Keratinocyte (primary cell): ENCODE measurements around the gene TWIST1. TPM values are rescaled to one million over a fixed set of nuclear protein-coding genes. Genes with fewer than 3 reads are reported as not detected.

Experiments used
- DNase-seq: peaks from one replicate; pipeline ENCODE4 v3.0.0-alpha.2; 2011; ENCODE audit warnings: low read depth, missing footprints, low spot score
- FAIRE-seq: peaks from 2 replicates; lab custom pipeline; 2011; peaks lifted over from hg19 to GRCh38; lab: Jason Lieb, UNC
- H2AFZ ChIP-seq: 2 replicates; pipeline ENCODE4 v1.6.0; 2012; ENCODE audit warnings: low read length, control low read depth, inconsistent platforms; ENCODE audit not compliant: control insufficient read depth
- H3K27ac ChIP-seq: 2 replicates; pipeline ENCODE4 v1.5.1; 2011; ENCODE audit warnings: low read length; ENCODE audit not compliant: control insufficient read depth, insufficient read depth
- H3K27me3 ChIP-seq: 3 replicates; pipeline ENCODE4 v1.6.0; 2011; ENCODE audit warnings: low read length; ENCODE audit not compliant: control insufficient read depth, insufficient read depth; ENCODE audit errors: extremely low read depth
- H3K36me3 ChIP-seq, 2 experiments: 2 replicates in 1 of 2; 3 replicates in 1 of 2; pipeline ENCODE4 v1.5.1; 2011; ENCODE audit warnings: low read length in 2 of 2, mild to moderate bottlenecking in 1 of 2; ENCODE audit not compliant: control insufficient read depth in 2 of 2, insufficient read depth in 2 of 2; ENCODE audit errors: extremely low read depth in 1 of 2
- H3K4me1 ChIP-seq: 3 replicates; pipeline ENCODE4 v1.5.1; 2011; ENCODE audit warnings: low read length; ENCODE audit not compliant: control insufficient read depth, insufficient read depth; ENCODE audit errors: extremely low read depth
- H3K4me2 ChIP-seq: 3 replicates; pipeline ENCODE4 v1.6.0; 2011; ENCODE audit warnings: low read depth, low read length; ENCODE audit not compliant: control insufficient read depth, insufficient read depth; ENCODE audit errors: extremely low read depth
- H3K4me3 ChIP-seq, 3 experiments: fragments of 200-600 bp in 1 of 3; sonication (generic) in 1 of 3; 2 replicates in 2 of 3; 3 replicates in 1 of 3; pipeline ENCODE4 v1.5.1; 2011 to 2016; ENCODE audit warnings: low read length in 3 of 3, mild to moderate bottlenecking in 3 of 3, control low read depth in 2 of 3, inconsistent platforms in 1 of 3, low read depth in 1 of 3, mixed read lengths in 1 of 3, mixed run types in 1 of 3, moderate library complexity in 1 of 3; ENCODE audit not compliant: control insufficient read depth in 2 of 3, insufficient read depth in 2 of 3; ENCODE audit errors: extremely low read depth in 1 of 3
- H3K79me2 ChIP-seq: 2 replicates; pipeline ENCODE4 v1.6.0; 2012; ENCODE audit warnings: low read length; ENCODE audit not compliant: control insufficient read depth, insufficient read depth
- H3K9ac ChIP-seq: 3 replicates; pipeline ENCODE4 v1.6.0; 2011; ENCODE audit warnings: low read length; ENCODE audit not compliant: control insufficient read depth, insufficient read depth; ENCODE audit errors: extremely low read depth
- H3K9me1 ChIP-seq: 3 replicates; pipeline ENCODE4 v1.6.0; 2011; ENCODE audit warnings: low read length; ENCODE audit not compliant: control insufficient read depth, insufficient read depth; ENCODE audit errors: extremely low read depth
- H3K9me3 ChIP-seq: 2 replicates; pipeline ENCODE4 v1.5.1; 2012; ENCODE audit warnings: low read depth, low read length; ENCODE audit not compliant: control insufficient read depth
- H4K20me1 ChIP-seq: 3 replicates; pipeline ENCODE4 v1.6.0; 2011; ENCODE audit warnings: low read length; ENCODE audit not compliant: control insufficient read depth, insufficient read depth; ENCODE audit errors: extremely low read depth
- CTCF ChIP-seq, 3 experiments: IDR thresholded peaks in 1 of 3; conservative IDR thresholded peaks in 1 of 3; optimal IDR thresholded peaks in 1 of 3; 2 replicates in 2 of 3; 3 replicates in 1 of 3; pipeline versions ENCODE3 to v1.5.1; 2011; ENCODE audit warnings: low read length in 3 of 3, mild to moderate bottlenecking in 3 of 3, moderate library complexity in 2 of 3, control low read depth in 1 of 3, inconsistent platforms in 1 of 3; ENCODE audit not compliant: insufficient read depth in 2 of 3; ENCODE audit errors: extremely low read depth in 1 of 3
- EZH2 ChIP-seq: IDR thresholded peaks from one replicate; pipeline ENCODE4 v1.6.1; 2012; ENCODE audit warnings: inconsistent platforms, mild to moderate bottlenecking, low read length, moderate library complexity
- dilution Hi-C: fragments of 300-500 bp; cut with MboI; formaldehyde crosslinking; loops from one replicate; pipeline ENCODE4 v1.7.0; 2020; ENCODE audit warnings: low sequenced_read_pairs; ENCODE audit not compliant: extremely low pct_ligation_motif_present
- polyA plus RNA-seq, 5 experiments: library from polyadenylated mRNA; depleted of rRNA in 3 of 5; stranded (reverse) in 3 of 5; stranded (forward) in 1 of 5; unstranded in 1 of 5; fragments of >200 nt; gene quantifications; 1 replicate in 1 of 5; 2 replicates in 3 of 5; 3 replicates in 1 of 5; pipeline versions ENCODE4 v1.2.1 to v1.2.3, GENCODE V29; 2011 to 2012; ENCODE audit warnings: missing spikeins in 2 of 5, low read depth in 1 of 5, low replicate concordance in 1 of 5

The TWIST1 gene
- polyA plus RNA-seq, 1 donor (not counting 4 experiments of a cell fraction or from before 2014, with no cell fraction given): 1.5 TPM

GRCh38 chr7:19095353-19095860 is 22.0 kb downstream of the TWIST1 start:
- no peaks in the 10 kb centered on the region for H3K36me3 ChIP-seq
- H3K79me2 ChIP-seq: no peaks in the 10 kb centered on the region
- no peak overlapping the region for H3K9ac ChIP-seq
- H4K20me1 ChIP-seq: no peaks in the 10 kb centered on the region
- no peak overlapping the region for H3K27ac ChIP-seq
- no peaks in the 10 kb centered on the region for H3K27me3 ChIP-seq
- no peaks in the 10 kb centered on the region for H3K9me1 ChIP-seq
- H3K4me3 ChIP-seq: no peak overlapping the region
- H3K4me1 ChIP-seq: no peaks in the 10 kb centered on the region
- FAIRE-seq (no peak), DNase-seq (no peak)
- no peaks in the 10 kb centered on the region for H3K9me3 ChIP-seq
- no peak for TF ChIP-seq EZH2
- TF ChIP-seq CTCF (optimal IDR thresholded peaks at IDR 0.05 in 1 of 3, IDR thresholded peaks at IDR 0.05 in 1 of 3, conservative IDR thresholded peaks at IDR 0.05 in 1 of 3; ENCODE audit: extremely low read depth in 1 of 3, insufficient read depth in 2 of 3, low read length in 3 of 3): no peak
- no peak overlapping the region for H3K4me2 ChIP-seq
- H2AFZ ChIP-seq: no peak overlapping the region
- dilution Hi-C loops: no loop called here

DNA sequence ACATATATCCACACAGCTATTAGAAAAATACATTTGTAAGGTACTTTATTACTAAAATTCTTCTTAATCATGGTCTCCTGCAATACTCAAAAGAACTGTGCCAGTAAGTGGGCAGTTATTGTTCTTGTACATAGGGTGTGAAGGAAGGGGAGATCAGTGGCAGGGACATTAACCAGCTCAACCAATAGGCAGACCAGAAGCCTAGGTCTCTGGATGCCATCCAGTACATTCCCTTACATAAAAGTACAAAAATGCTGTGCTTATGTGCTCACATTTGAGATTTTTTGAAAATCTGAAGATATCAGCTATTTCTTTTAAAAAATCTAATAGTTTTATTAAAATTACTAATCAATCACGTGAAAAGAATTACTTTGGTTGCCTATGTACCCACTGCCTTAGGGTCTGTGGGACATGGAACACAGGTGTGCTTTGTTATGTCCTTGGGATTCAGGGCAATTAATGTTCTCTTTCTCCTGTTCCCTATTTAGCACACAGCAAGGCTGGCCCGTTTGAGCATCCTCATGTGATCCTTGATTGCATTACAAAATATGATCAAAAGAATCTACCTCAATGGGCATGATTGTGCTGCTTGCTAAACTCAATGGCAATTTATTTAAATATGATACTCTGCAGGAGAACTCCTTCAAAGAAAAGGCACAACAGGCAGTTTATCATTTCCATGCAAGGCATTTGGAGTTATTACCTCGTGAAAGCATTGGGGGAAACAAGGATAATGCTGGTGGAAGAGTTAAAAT is 22.7 kb downstream of the TWIST1 start:
- TF ChIP-seq CTCF (optimal IDR thresholded peaks at IDR 0.05 in 1 of 3, IDR thresholded peaks at IDR 0.05 in 1 of 3, conservative IDR thresholded peaks at IDR 0.05 in 1 of 3; ENCODE audit: extremely low read depth in 1 of 3, insufficient read depth in 2 of 3, low read length in 3 of 3) (no peak), EZH2 (no peak)
- no peak overlapping the region for H3K4me2 ChIP-seq
- dilution Hi-C loops: no loop called here

More for the DNA sequence above, 22.7 kb downstream of the TWIST1 start:
- no peaks in the 10 kb centered on the region for H3K4me1 ChIP-seq
- H4K20me1 ChIP-seq: no peaks in the 10 kb centered on the region
- H3K4me3 ChIP-seq: no peak overlapping the region
- no peaks in the 10 kb centered on the region for H3K36me3 ChIP-seq
- FAIRE-seq (no peak), DNase-seq (no peak)
- H3K27me3 ChIP-seq: no peaks in the 10 kb centered on the region
- no peak overlapping the region for H3K9ac ChIP-seq
- no peaks in the 10 kb centered on the region for H3K79me2 ChIP-seq
- H3K9me3 ChIP-seq: no peaks in the 10 kb centered on the region
- no peak overlapping the region for H2AFZ ChIP-seq
- no peaks in the 10 kb centered on the region for H3K9me1 ChIP-seq
- H3K27ac ChIP-seq: no peak overlapping the region
